Pancreas (tissue), 10 donors: ENCODE results near the gene CPLANE2. TPM values are rescaled to one million over a fixed set of nuclear protein-coding genes. Genes with fewer than 3 reads are reported as not detected.
A peak's percentile ranks its signal among the peaks of the same experiment; 100 is the strongest.

Experiments used
- ATAC-seq, 4 donors: fragments of 200-7000 bp; cut with Tn5 transposase; one replicate each; pipeline versions ENCODE4 v1.8.0 to v1.9.1; 2020; ENCODE audit warnings: mild to moderate bottlenecking in 4 of 4, moderate library complexity in 4 of 4
- DNase-seq, 6 donors: peaks; one replicate each; pipeline ENCODE4 v3.0.0-alpha.2; 2020
- FAIRE-seq: peaks from 2 replicates; lab custom pipeline; 2012; peaks lifted over from hg19 to GRCh38; lab: Jason Lieb, UNC
- H3K27ac ChIP-seq, 4 donors: fragments of 200-600 bp; sonication (generic); 1 replicate in 3 of 4; 2 replicates in 1 of 4; pipeline versions ENCODE4 v1.5.0 to v1.8.0; 2020
- H3K27me3 ChIP-seq, 4 donors: fragments of 200-600 bp; one replicate each; pipeline ENCODE4 v1.8.0; 2021
- H3K36me3 ChIP-seq, 3 donors: fragments of 200-600 bp; sonication (generic) in 1 of 3; one replicate each; pipeline versions ENCODE4 v1.5.0 to v1.8.0; 2020 to 2021
- H3K4me1 ChIP-seq, 3 donors: fragments of 200-600 bp; one replicate each; pipeline ENCODE4 v1.8.0; 2021
- H3K4me3 ChIP-seq, 4 donors: fragments of 200-600 bp; sonication (generic) in 2 of 4; one replicate each; pipeline versions ENCODE4 v1.5.0 to v1.8.0; 2020 to 2021
- H3K9me3 ChIP-seq, 4 donors: fragments of 200-600 bp; one replicate each; pipeline ENCODE4 v1.8.0; 2021
- WGBS, 2 donors: extraction: QIAGEN DNeasy Blood & Tissue Kit; methylation state at CpG; one replicate each; pipeline ENCODE4 v1.1.7; 2013; 5-methylcytosine and 5-hydroxymethylcytosine counted together
- intact Hi-C, 3 donors: fragments of 100-400 bp; cut with DNase I; formaldehyde crosslinking; loops; one replicate each; pipeline versions ENCODE4 v1.11.1 to v1.14.2; 2022
- polyA plus RNA-seq, 2 donors: library from polyadenylated mRNA; stranded (reverse); fragments of 200-250 nt; gene quantifications; one replicate each; pipeline ENCODE4 v1.2.3, GENCODE V29; 2013
- total RNA-seq, 6 donors: library from RNA; stranded (reverse); fragmentation: NEBNext Ultra II Directional in 4 of 6; extraction: Animal tissue kit (Norgen Biotek cat#: 25700) in 4 of 6; gene quantifications; one replicate each; pipeline versions ENCODE4 v1.2.1 to v1.2.4, GENCODE V29; 2021 to 2023
- TF ChIP-seq, protein P1 (sequence below), 4 donors: fragments of 200-600 bp; sonication (generic) in 3 of 4; IDR thresholded peaks; one replicate each; pipeline versions ENCODE4 v1.5.0 to v1.8.0; 2021; ENCODE audit warnings: antibody characterized with exemption in 4 of 4
- donor health status: healthy with polysubstance abuse.
- donor health status: DM: no; HTN: no; CAD: no; lungs with moderate emphysema.
- donor health status: DM: no; HTN: no; CAD: no.
- donor health status: control.
- donor health status: control.
- donor health status: Bipolar disorder and iron deficiency.
- donor health status: DM: yes; HTN: yes; CAD: no.
- donor health status: DM: no; HTN: no; CAD: no.
- donor health status: DM: no; HTN: no; CAD: no.
- donor health status: DM: yes; HTN: yes; CAD: no.

Gene CPLANE2
- total and polyA plus RNA-seq, 8 donors = 2.2 to 9.1 (median 3.9) TPM

DNA sequence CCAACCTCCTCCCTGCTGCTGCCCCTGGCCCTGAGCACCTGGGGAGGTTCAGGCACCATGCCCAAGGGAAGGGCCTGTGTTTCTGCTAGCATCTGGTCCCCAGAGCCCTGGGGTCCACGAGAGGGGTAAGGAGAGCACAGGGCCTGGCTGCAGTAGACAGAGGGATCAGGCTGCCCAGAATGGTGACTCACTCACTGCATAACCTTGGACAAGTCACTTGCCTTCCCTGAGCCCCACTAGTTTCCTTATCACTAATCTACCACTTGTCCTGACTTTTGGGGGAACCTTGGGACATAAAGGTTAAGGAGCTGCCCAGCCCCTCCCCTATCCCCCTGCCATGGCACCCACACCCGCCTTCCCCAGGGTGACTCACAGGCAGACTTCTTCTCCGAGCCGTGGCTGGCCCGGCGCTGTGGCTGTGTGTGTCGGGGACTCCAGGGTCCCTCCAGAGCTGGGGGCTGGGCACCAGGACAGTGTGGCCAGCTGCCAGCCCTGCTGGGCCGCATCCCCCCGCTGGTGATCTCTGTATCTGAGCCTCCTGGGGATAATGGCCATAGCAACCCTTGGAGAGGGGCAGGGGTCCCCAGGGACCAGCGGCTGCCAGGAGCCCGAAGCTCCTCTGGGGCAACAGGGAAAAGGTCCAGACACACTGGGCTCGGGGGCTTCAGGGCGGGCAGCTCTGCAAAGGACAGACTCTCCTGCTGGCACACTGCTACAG, 28.6 kb downstream of the CPLANE2 start:
- Histone ChIP-seq H3K27me3 (no peaks in the 10 kb centered on the region), H3K4me3 (no peak overlapping the region), H3K27ac (no peak overlapping the region), H3K36me3 (no peaks in the 10 kb centered on the region), H3K9me3 (no peaks in the 10 kb centered on the region), H3K4me1 (peaks cover 7 to 30% (median 8%) of the 10 kb centered on the region in 3 donors)
- no peak for FAIRE-seq
- TF ChIP-seq, protein P1, sequence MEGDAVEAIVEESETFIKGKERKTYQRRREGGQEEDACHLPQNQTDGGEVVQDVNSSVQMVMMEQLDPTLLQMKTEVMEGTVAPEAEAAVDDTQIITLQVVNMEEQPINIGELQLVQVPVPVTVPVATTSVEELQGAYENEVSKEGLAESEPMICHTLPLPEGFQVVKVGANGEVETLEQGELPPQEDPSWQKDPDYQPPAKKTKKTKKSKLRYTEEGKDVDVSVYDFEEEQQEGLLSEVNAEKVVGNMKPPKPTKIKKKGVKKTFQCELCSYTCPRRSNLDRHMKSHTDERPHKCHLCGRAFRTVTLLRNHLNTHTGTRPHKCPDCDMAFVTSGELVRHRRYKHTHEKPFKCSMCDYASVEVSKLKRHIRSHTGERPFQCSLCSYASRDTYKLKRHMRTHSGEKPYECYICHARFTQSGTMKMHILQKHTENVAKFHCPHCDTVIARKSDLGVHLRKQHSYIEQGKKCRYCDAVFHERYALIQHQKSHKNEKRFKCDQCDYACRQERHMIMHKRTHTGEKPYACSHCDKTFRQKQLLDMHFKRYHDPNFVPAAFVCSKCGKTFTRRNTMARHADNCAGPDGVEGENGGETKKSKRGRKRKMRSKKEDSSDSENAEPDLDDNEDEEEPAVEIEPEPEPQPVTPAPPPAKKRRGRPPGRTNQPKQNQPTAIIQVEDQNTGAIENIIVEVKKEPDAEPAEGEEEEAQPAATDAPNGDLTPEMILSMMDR (IDR thresholded peaks at IDR 0.05) = no peak
- peak in 4 of 6 donors; percentile 19 to 78 (median 59) for DNase-seq
- ATAC-seq = no peak
- WGBS, 2 donors = 85 to 86% methylated on average over 13 of the region's 13 CpGs
- intact Hi-C loops = no loop called here

DNA sequence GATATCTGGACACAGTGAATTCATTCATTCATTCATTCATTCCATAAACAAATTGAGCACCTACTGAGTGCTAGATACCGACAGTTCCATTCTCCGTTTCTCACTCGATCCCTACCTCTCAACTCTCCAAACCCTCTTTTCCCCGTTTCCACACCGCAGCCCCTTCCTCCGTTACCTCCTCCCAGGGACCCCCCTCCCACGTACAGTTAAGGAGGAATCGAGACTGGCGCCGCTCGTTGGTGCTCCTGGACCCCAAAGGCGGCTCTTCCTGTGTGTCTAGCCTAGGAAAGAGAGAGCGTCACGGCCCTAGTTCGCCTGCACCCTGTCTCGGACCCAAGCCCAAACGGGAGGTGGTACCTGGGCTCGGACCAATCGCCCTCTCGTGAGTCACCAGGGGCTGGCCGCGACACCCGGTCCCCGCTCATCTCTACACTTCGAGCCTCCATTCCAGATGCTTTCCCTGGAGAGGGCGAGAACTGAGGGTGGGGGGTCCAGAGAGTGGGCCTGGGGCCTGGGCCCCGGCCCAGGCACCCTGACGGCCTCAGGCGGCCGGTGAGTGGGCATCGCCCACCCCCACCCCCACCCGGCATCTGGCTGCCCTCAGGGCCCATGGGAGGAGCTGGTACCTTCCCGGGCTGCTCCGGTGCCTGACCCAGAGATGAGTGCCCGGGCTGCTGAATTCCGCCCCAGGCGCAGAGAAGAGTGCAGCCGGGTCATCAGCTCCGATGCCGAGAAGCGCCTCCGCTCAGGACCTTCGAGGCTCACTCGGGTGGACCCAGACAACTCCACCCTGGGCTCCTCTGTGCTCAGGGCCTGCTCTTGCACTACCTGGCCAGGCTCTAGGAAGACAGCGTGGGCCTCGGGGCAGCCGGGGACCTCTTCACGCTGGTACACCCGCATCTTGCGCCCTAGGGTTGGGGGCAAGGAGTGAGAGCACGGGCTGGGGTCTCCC, 29.4 kb downstream of the CPLANE2 start:
- ATAC-seq = no peak
- Histone ChIP-seq H3K4me3 (peak overlapping the region; percentile 3 to 50 (median 42)), H3K4me1 (peaks cover 0 to 23% (median 0%) of the 10 kb centered on the region in 3 donors), H3K27me3 (no peaks in the 10 kb centered on the region), H3K9me3 (no peaks in the 10 kb centered on the region), H3K36me3 (no peaks in the 10 kb centered on the region), H3K27ac (peak overlapping the region; percentile 85 to 90 (median 88))
- 77 to 82% methylated on average over 50 to 51 of the region's 51 CpGs for WGBS, 2 donors
- TF ChIP-seq, protein P1 (IDR thresholded peaks at IDR 0.05) = no peak
- peak in 4 of 6 donors; percentile 41 to 83 (median 56) for DNase-seq
- no peak for FAIRE-seq
- intact Hi-C loops = no loop called here

DNA sequence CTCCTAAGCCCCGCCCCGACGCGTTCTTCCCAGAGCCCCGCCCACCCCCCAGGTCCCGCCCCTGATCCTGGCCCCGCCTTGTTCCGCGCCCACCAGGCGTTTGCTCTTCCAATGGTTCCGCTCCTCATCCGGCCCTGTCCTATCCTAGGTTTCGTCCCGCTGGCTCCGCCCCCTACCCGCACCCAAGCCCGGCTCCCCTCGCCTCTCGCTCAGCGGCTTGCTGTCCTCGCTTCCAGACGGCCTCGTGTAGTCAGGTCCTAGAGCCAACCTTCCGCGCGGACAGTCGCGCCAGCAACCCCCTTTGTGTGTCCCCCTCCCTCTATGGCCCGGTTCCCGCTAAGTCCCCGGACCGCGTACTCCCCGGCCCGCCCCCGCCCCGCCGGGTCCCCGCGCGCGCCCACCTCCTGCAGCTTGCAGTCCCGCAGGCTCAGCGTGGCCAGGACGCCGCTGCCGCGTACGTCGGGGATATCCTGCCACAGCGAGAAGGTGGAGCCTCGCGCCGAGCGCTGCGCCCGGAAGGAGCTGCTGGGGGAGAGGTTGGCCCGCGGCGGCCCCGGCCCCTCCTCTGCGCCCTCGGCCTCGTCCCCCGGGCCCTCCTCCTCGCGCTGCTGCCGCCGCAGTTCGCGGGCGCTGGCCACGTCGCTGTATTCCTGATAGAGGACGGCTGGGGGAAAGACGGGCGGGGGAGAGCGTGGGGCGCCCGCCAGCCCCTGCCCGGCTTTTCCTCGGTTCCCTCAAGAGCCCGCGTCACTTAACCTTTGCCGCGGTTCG, 30.3 kb downstream of the CPLANE2 start:
- no peak for FAIRE-seq
- Histone ChIP-seq H3K4me1 (peaks cover 0 to 16% (median 0%) of the 10 kb centered on the region in 3 donors), H3K27me3 (no peaks in the 10 kb centered on the region)

DNA sequence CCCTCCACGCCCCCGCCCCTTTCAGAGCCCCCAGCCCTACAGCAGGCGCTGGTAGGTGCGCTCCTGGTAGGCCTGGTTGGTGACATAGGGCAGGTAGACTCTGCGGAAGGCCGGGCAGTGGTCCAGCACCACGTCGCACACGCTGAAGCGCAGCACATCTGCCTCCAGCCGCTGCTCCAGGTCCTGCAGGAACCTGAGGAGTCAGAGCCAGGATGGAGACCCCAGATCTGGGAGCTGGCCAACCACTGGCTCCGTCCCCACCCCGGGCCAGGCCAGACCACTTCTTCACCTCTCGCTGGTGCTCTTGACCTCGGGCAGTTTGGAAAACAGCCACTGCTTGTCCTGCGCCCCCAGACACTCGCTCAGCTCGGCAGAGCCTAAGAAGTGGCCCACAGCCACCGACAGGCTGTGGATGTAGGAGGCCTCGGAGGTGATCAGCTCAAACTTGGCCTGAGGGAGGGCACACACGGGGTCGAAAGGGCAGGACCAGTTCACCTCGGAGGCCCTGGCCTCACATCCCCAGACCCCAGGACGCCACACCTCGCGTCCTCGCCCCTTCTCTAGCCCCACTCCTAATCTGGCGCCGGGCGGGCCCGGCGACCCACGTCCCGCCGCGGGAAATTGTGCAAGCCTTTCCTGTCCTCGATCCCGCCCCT, 31.0 kb downstream of the CPLANE2 start:
- no peak for ATAC-seq
- peak in 4 of 6 donors; percentile 45 to 87 (median 70) for DNase-seq
- WGBS, 2 donors = 35% methylated on average over 37 to 38 of the region's 38 CpGs
- Histone ChIP-seq H3K9me3 (no peaks in the 10 kb centered on the region), H3K4me1 (peaks cover 0 to 11% (median 0%) of the 10 kb centered on the region in 3 donors), H3K36me3 (no peaks in the 10 kb centered on the region), H3K4me3 (peak overlapping the region in 3 of 4 donors; percentile 23 to 50 (median 34)), H3K27me3 (no peaks in the 10 kb centered on the region), H3K27ac (peak overlapping the region; percentile 45 to 90 (median 56))
- intact Hi-C loops = no loop called here
- TF ChIP-seq, protein P1 (IDR thresholded peaks at IDR 0.05) = no peak
- no peak for FAIRE-seq

More for the DNA sequence above, 30.3 kb downstream of the CPLANE2 start:
- H3K4me3 ChIP-seq = peak overlapping the region; percentile 3 to 50 (median 42)
- WGBS, 2 donors = 1 to 2% methylated on average over 73 to 87 of the region's 87 CpGs
- TF ChIP-seq, protein P1 (IDR thresholded peaks at IDR 0.05) = no peak
- no peaks in the 10 kb centered on the region for H3K9me3 ChIP-seq
- H3K36me3 ChIP-seq = no peaks in the 10 kb centered on the region
- DNase-seq = peak; percentile 94 to 99 (median 98)
- intact Hi-C loops = no loop called here
- peak overlapping the region; percentile 85 to 90 (median 88) for H3K27ac ChIP-seq
- peak; percentile 90 to 93 (median 91) for ATAC-seq
